HG03135 (cell line): ENCODE data around the gene PITPNC1.
"Not testable (repeated sequence)": the region's sequence is repeated elsewhere in the genome, so short reads cannot be mapped to it uniquely, and the experiment has no call there.

ENCODE experiments used
- ATAC-seq: cut with Tn5 transposase; IDR thresholded peaks from one replicate; pipeline ENCODE4 v1.9.1; 2021; ENCODE audit warnings: mild to moderate bottlenecking, moderate library complexity; ENCODE audit not compliant: unreplicated experiment

Gene PITPNC1

DNA sequence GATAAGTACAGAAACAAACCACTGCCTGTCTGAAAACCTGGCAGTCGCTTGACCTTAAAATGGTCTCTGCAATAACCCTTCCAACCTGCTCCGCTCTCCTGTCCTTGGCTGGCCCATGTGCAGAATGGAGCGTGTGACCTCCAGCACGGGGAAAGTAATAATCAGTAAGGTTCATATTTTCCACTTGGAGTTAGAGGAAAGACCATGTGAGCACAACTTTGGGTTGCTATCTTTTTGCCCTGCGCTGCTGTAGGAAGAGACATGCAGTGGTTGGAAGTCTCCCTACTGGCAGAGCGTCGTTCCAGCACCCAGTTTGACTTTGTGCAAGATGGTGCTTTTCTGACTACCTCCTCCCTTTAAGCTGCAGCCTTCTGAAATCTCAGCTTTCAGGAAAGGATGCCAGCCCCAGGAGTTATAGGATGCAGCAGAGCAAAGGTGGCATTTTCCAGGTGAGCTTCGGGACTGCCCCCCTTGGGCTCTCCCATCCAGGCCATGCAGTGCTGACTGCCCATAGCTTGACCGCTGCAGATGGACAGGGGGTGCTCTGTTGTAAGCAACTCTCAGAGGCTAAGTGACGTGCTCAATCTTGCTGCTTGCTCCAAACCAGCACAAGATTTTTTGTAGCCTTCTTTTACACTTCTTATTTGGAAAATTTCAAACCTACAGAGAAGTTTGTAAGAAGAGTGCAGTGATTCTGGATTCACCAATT, 230.0 kb downstream of the PITPNC1 start:
- no peak for ATAC-seq

DNA sequence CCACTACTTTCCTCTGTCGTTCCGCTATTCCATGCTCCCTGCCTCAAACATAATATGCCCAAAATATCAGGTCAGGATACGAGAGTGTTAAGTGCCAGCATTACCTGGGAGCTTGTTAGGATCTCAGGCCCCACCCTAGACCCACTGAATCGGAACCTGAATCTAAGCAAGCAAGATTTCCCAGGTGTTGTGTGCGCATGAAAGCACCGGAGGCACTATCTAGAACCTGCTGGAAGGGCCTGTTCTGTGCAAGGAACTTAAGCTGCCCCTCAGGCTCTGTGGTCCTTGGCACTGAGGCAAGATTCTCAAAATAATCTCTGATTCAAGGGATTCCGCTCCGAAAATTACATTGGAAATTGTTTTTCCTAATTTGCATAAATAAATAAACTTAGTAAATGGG, 233.0 kb downstream of the PITPNC1 start:
- no peak for ATAC-seq

- ATAC-seq, result no peak
Observed at GRCh38 chr17:67613961-67614360, 236.9 kb downstream of the PITPNC1 start.

- ATAC-seq, result no peak
Observed at GRCh38 chr17:67615011-67615561, 238.0 kb downstream of the PITPNC1 start.

DNA sequence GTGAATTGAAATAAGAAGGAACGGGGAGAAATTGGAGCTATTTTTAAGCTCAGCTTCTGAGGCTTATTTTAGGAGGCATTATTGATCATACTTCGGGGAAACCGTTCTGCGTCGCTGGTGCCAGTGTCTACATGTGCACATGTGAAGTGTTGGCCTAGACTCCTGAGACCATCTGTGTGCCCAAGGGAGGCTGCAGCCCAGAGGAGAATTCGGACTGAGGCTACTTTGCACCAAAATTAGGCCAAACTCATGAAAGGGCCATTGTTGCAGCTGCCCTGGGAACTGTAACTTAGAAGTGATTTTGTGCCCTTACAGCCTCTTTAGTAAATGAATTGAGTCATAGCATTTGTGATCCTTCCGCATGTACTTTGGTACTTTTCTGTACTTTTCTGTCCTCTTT, 238.7 kb downstream of the PITPNC1 start:
- ATAC-seq, result no peak

- ATAC-seq, result no peak
Observed at GRCh38 chr17:67617304-67617899, 240.3 kb downstream of the PITPNC1 start.

GRCh38 chr17:67619555-67619954, 242.5 kb downstream of the PITPNC1 start:
- ATAC-seq, result no peak

GRCh38 chr17:67620088-67620487, 243.0 kb downstream of the PITPNC1 start:
- ATAC-seq, result no peak

DNA sequence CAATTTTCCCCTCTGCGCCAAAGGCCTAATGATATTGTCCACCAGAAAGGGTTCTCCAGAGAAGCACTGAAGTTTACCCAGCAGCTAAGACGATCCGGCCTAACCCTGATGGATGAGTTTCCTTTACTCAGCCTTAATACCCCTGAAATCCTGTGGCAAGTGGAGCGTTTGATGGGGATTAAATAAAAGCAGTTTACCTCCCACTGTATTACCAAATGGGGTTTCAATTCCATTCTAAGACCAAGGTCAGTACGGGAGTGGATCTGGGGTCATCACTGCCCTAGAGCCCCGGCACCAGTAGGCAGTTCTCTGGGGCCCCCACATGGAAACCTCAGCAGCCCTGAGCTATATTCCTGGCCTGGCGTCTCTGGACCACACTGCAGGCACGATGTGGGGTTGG, 243.6 kb downstream of the PITPNC1 start:
- no peak for ATAC-seq

DNA sequence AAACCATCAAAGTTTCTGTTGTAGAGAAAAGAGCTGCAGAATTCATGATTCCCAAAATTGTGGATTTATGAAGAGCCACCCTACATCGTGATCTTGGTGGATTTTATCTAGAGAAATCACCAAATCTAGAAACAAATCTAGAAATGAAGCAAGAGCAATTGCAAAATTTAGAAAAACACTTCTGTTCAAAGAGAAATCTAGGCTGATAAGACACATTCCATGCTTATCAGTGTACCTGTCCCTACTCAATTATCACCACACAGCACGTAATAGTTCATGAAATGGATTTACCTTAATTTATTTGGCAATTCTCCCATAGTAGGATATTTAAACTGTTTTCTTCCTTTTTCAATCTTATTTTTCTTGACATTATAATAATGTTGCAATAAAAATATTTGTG, 246.7 kb downstream of the PITPNC1 start:
- no peak for ATAC-seq

DNA sequence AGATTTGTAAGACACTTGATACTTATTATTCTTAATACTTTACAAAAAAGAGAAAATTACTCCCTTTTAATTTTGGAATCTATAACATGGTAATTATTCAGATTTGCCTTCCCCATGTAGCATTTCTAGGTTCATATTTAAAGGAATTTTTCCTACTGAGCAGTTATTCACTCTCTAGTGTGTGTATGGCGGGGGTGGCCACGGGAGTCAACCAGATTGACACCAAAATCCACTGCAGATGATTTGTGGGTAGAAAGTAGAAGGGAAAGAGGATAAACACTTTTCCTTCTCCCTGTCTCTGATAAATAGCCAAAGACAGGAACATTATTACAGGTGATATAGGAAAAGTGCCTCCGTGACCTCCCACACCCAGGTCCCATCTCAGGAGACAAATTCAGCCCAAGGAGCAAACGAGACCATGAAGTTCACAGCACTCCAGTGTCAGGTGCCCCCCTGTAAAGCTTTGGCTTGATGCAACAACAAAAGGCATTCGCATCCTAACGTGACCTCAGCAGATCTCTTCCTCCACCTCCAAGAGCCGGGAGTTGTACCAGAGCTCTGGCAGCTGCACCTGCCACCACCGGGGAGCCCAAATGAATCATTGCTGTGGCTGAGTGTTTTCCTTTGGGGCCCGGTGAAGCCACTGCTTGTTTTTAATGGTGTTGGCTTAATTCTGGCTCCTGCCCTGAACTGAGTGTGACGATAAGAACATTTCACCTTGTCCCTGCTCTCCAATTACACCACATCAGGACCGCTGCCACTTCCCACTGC, 248.0 kb downstream of the PITPNC1 start:
- ATAC-seq, result no peak

DNA sequence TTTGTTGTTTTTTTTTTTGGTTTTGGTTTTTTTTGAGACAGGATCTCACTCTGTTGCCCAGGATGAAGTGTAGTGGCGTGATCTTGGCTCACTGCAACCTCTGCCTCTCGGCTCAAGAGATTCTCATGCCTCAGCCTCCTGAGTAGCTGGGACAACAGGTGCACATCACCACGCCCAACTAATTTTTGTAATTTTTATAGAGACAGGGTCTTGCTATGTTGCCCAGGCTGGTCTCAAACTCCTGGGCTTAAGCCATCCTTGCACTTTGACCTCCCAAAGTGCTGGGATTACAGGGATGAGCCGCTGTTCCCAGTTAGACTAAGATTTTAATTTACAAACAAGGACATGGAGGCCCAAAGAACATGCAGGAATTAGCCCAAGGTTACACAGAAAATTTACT, 248.9 kb downstream of the PITPNC1 start:
- ATAC-seq, result no peak

- ATAC-seq, result no peak
Observed at GRCh38 chr17:67628580-67629013, 251.5 kb downstream of the PITPNC1 start.

DNA sequence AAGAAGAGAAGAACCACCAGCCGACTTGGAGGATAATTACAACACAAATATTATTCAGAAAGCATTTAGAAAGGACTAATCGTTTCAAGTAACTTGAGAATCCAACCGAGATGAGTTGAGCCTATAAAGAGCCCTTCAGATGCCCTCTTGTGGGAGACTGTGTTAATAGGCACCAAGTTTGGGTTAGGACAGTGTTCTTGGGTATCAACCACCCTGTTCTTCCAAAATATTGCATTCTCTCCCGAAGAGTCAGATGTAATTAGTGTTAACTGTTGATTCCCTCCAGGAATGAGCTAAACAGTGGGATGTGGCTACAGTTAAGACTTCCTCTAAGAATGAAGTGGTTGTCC, 252.9 kb downstream of the PITPNC1 start:
- no peak for ATAC-seq

DNA sequence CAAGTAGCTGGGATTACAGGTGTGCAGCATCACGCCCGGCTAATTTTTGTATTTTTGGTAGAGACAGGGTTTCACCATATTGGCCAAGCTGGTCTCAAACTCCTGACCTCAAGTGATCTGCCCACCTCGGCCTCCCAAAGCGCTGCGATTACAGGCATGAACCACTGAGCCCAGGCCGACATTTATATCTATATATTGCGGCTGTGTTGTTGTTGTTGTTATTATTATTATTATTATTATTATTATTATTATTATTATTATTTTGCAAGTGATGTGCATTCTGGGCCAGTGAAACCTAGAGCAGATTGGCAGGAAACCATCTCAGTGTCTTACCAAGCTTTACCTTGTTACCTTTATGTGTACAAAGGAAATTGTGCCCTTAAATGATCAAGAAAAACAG, 253.8 kb downstream of the PITPNC1 start:
- ATAC-seq, result not testable (repeated sequence)

GRCh38 chr17:67632141-67632540, 255.1 kb downstream of the PITPNC1 start:
- no peak for ATAC-seq

- ATAC-seq, result no peak
Observed at GRCh38 chr17:67633751-67634211, 256.7 kb downstream of the PITPNC1 start.

DNA sequence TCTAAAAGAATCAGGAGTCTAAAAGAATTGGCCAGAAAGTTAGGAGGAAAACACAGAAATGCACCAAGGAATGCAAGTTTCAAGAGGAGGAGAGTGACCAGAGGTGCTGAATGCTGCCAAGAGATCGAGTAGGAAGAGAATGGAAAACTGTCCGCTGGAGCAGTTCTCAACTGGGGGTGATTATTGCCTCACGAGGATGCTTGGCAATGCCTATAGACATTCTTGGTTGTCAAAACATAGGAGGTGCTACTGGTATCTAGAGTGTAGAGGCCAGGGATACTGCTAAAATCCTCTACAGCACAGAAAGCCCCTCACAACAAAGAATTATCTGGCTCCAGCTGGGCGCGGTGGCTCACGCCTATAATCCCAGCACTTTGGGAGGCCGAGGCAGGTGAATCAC, 258.6 kb downstream of the PITPNC1 start:
- ATAC-seq, result no peak

- ATAC-seq, result no peak
Observed at GRCh38 chr17:67636312-67636711, 259.2 kb downstream of the PITPNC1 start.

DNA sequence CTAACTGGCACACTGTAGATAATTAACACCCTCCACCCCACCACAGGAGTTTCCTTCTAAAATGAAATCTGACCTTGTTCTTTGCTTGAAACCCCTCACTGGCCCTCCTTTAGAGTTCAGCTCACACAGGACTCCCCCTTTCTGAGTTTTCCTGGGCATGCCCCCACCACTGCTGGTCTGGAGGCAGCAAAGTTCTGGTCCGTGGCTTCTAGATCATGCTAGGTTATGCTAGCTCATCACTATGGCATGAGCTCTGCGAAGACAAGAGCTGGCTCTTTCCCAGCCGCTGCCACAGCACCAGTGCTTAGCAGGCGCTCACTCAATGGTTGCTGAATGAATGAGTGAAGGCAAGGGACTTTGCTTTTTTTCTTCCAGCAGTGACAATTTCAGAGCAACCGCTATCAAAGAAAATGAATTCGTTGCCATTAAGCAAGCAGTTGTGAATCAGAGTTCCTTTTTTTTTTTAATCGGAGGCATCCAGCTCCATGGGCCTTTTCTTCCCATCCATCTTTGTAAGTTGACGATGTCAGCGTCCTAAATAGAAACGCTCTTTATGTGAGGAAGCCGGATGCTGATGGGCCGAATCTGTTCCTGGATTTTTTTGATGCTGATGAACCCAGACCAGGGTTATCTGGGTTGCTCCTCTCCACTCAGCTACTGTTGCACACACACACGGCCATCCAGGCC, 259.9 kb downstream of the PITPNC1 start:
- ATAC-seq, result no peak
